WTC11 (cell line): ENCODE data around the gene ZFHX3.

Source experiments
- CBFB ChIP-seq: sonication (generic); formaldehyde crosslinking; IDR thresholded peaks from 2 replicates; pipeline ENCODE4 v1.8.1; 2022; ENCODE audit warnings: mild to moderate bottlenecking, low read depth, missing genetic modification reagents
- CTCF ChIP-seq: fragments of 200-600 bp; IDR thresholded peaks from 2 replicates; pipeline ENCODE4 v1.8.0; 2022; ENCODE audit warnings: antibody characterized with exemption
- FOXP1 ChIP-seq: sonication (generic); formaldehyde crosslinking; IDR thresholded peaks from 2 replicates; pipeline ENCODE4 v1.8.0; 2022; ENCODE audit warnings: missing genetic modification reagents, mild to moderate bottlenecking, moderate library complexity, borderline replicate concordance
- NFE2L1 ChIP-seq: sonication (generic); formaldehyde crosslinking; IDR thresholded peaks from 2 replicates; pipeline ENCODE4 v1.8.1; 2023; ENCODE audit warnings: missing genetic modification reagents
- NFYB ChIP-seq: sonication (generic); formaldehyde crosslinking; conservative IDR thresholded peaks from 2 replicates; pipeline ENCODE4 v1.8.0; 2022; ENCODE audit warnings: low read depth, missing genetic modification reagents
- NR1H2 ChIP-seq: sonication (generic); formaldehyde crosslinking; IDR thresholded peaks from 2 replicates; pipeline ENCODE4 v1.9.0; 2021; ENCODE audit warnings: mild to moderate bottlenecking, moderate library complexity, missing genetic modification reagents
- PRDM15 ChIP-seq: sonication (generic); formaldehyde crosslinking; IDR thresholded peaks from 2 replicates; pipeline ENCODE4 v1.8.0; 2022; ENCODE audit warnings: missing genetic modification reagents
- TCF7 ChIP-seq: sonication (generic); formaldehyde crosslinking; IDR thresholded peaks from 2 replicates; pipeline ENCODE4 v1.8.0; 2022; ENCODE audit warnings: mild to moderate bottlenecking, low read depth, missing genetic modification reagents, moderate library complexity
- USF2 ChIP-seq: sonication (generic); formaldehyde crosslinking; IDR thresholded peaks from 2 replicates; pipeline ENCODE4 v1.8.1; 2023; ENCODE audit warnings: mild to moderate bottlenecking, missing genetic modification reagents, moderate library complexity
- ZBTB21 ChIP-seq: sonication (generic); formaldehyde crosslinking; IDR thresholded peaks from 2 replicates; pipeline ENCODE4 v1.8.1; 2023; ENCODE audit warnings: mild to moderate bottlenecking, missing genetic modification reagents, borderline replicate concordance
- ZNF416 ChIP-seq: fragments of 250-450 bp; sonication (Bioruptor Pico); IDR thresholded peaks from 2 replicates; pipeline ENCODE4 v1.9.0; 2021; ENCODE audit warnings: mild to moderate bottlenecking, inconsistent platforms
- TF ChIP-seq, protein P1 (sequence below): fragments of 250-450 bp; sonication (Bioruptor Pico); IDR thresholded peaks from 2 replicates; pipeline ENCODE4 v1.9.0; 2021; ENCODE audit warnings: mild to moderate bottlenecking, borderline replicate concordance
- TF ChIP-seq, protein P2 (sequence below): sonication (generic); formaldehyde crosslinking; IDR thresholded peaks from 2 replicates; pipeline ENCODE4 v1.8.0; 2022; ENCODE audit warnings: mild to moderate bottlenecking, missing genetic modification reagents
- TF ChIP-seq, protein P3 (sequence below): sonication (generic); formaldehyde crosslinking; IDR thresholded peaks from 2 replicates; pipeline ENCODE4 v1.8.0; 2022; ENCODE audit warnings: mild to moderate bottlenecking, missing genetic modification reagents

DNA sequence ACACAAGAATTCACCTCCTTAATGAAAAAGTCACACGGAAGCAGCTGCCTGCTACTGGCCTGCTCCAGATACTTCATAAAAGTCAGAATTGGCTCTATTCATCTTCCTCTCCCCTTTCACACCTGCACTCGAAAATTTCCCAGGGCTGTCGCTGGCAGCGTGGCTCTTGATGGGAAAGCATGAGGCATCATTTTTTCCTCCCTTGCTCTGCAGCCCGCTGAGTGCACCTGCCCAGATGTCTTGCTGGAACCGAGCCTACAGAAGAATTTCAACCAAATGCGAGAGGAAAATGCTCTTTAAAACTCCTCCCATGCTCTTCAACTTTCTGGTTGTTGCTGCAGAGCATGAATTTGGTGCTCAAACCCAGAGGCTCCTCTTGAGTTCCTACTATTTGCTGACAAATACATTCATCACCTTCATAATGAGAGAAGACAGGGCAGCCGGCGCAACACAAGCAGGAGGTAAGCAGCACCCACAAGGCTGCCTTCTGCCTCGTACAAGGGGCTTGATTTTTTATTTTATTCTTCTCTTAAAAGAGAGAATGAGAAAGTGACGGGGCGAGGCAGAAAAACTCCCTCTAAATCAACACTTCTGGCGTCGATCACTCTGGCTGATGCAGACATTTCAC, 146.8 kb downstream of the ZFHX3 start:
- TF ChIP-seq CTCF (no peak), NFE2L1 (no peak), USF2 (CRISPR knock-in tag) (no peak), ZNF416 (CRISPR knock-in tag) (no peak), CBFB (no peak), ZBTB21 (no peak), PRDM15 (CRISPR knock-in tag) (no peak), FOXP1 (CRISPR knock-in tag) (no peak), NR1H2 (CRISPR knock-in tag) (no peak), NFYB (no peak), TCF7 (CRISPR knock-in tag) (no peak)
- TF ChIP-seq, protein P1, sequence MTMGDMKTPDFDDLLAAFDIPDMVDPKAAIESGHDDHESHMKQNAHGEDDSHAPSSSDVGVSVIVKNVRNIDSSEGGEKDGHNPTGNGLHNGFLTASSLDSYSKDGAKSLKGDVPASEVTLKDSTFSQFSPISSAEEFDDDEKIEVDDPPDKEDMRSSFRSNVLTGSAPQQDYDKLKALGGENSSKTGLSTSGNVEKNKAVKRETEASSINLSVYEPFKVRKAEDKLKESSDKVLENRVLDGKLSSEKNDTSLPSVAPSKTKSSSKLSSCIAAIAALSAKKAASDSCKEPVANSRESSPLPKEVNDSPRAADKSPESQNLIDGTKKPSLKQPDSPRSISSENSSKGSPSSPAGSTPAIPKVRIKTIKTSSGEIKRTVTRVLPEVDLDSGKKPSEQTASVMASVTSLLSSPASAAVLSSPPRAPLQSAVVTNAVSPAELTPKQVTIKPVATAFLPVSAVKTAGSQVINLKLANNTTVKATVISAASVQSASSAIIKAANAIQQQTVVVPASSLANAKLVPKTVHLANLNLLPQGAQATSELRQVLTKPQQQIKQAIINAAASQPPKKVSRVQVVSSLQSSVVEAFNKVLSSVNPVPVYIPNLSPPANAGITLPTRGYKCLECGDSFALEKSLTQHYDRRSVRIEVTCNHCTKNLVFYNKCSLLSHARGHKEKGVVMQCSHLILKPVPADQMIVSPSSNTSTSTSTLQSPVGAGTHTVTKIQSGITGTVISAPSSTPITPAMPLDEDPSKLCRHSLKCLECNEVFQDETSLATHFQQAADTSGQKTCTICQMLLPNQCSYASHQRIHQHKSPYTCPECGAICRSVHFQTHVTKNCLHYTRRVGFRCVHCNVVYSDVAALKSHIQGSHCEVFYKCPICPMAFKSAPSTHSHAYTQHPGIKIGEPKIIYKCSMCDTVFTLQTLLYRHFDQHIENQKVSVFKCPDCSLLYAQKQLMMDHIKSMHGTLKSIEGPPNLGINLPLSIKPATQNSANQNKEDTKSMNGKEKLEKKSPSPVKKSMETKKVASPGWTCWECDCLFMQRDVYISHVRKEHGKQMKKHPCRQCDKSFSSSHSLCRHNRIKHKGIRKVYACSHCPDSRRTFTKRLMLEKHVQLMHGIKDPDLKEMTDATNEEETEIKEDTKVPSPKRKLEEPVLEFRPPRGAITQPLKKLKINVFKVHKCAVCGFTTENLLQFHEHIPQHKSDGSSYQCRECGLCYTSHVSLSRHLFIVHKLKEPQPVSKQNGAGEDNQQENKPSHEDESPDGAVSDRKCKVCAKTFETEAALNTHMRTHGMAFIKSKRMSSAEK (CRISPR knock-in tag), result no peak
- TF ChIP-seq, protein P2, sequence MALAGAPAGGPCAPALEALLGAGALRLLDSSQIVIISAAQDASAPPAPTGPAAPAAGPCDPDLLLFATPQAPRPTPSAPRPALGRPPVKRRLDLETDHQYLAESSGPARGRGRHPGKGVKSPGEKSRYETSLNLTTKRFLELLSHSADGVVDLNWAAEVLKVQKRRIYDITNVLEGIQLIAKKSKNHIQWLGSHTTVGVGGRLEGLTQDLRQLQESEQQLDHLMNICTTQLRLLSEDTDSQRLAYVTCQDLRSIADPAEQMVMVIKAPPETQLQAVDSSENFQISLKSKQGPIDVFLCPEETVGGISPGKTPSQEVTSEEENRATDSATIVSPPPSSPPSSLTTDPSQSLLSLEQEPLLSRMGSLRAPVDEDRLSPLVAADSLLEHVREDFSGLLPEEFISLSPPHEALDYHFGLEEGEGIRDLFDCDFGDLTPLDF (CRISPR knock-in tag), result no peak
- TF ChIP-seq, protein P3, sequence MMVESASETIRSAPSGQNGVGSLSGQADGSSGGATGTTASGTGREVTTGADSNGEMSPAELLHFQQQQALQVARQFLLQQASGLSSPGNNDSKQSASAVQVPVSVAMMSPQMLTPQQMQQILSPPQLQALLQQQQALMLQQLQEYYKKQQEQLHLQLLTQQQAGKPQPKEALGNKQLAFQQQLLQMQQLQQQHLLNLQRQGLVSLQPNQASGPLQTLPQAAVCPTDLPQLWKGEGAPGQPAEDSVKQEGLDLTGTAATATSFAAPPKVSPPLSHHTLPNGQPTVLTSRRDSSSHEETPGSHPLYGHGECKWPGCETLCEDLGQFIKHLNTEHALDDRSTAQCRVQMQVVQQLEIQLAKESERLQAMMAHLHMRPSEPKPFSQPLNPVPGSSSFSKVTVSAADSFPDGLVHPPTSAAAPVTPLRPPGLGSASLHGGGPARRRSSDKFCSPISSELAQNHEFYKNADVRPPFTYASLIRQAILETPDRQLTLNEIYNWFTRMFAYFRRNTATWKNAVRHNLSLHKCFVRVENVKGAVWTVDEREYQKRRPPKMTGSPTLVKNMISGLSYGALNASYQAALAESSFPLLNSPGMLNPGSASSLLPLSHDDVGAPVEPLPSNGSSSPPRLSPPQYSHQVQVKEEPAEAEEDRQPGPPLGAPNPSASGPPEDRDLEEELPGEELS (CRISPR knock-in tag), result no peak
